NCI-H748 (cell line): ENCODE measurements around the gene ATXN10.
"Not testable (repeated sequence)": the region's sequence is repeated elsewhere in the genome, so short reads cannot be mapped to it uniquely, and the experiment has no call there.

Source experiments
- DNase-seq: peaks from one replicate; lab custom pipeline; 2025; ENCODE audit not compliant: unreplicated experiment; lab: John Stamatoyannopoulos, UW

Gene ATXN10

GRCh38 chr22:45707605-45708004, 36.0 kb downstream of the ATXN10 start:
- no peak for DNase-seq

- no peak for DNase-seq
Measured at GRCh38 chr22:45708145-45708544, 36.5 kb downstream of the ATXN10 start.

DNA sequence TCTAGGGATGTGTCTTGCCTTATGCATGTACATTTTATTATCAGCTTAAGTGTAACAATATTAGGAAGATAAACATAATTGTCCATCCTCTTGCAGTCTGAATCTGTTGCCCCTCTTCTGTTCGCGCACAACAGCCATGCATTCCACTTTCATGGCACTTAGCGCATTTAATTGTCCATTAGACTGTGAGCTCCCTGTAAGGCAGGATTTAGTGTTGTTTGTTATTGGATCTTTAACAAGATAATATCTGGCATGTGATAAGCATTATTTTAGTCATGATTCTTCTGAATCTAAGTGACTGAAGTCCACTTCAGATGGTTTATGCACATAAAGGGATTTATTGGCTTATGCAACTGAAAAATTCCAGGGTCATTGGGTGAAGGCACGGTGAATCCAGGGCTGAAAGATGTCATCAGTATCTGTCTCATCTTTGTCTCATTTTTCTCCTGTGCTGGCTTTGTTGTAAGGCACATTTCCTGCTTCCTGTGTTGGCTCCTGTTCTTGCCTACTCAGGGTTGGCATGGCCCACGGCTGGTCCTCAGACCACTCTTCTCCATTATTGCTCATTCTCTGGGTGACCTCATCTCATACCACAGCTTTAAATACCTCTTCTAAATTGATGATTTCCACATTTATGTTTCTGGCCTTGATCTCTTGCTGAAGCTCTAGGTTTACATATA, 37.6 kb downstream of the ATXN10 start:
- DNase-seq, result peak; percentile 76

DNA sequence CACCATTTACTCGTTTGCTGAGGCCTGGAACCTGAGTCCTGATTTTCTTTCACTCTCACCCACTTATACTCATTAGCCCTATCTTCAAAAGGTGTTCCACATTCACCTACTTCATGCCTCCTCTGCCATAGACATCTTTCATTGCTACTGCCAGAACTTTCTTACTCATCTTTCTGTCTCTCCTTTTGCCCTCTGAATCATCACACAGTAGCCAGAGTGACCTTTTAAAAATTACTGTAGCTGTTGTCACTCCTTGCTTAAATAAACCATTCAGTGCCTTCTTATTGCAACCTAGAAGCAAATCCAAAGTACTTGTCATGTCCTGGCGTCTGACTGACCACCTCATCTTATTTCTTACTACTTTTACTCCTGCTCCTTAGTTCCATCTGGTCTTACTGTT, 38.2 kb downstream of the ATXN10 start:
- DNase-seq, result no peak

GRCh38 chr22:45710469-45710868, 38.8 kb downstream of the ATXN10 start:
- no peak for DNase-seq

GRCh38 chr22:45714390-45714789, 42.8 kb downstream of the ATXN10 start:
- not testable (repeated sequence) for DNase-seq

DNA sequence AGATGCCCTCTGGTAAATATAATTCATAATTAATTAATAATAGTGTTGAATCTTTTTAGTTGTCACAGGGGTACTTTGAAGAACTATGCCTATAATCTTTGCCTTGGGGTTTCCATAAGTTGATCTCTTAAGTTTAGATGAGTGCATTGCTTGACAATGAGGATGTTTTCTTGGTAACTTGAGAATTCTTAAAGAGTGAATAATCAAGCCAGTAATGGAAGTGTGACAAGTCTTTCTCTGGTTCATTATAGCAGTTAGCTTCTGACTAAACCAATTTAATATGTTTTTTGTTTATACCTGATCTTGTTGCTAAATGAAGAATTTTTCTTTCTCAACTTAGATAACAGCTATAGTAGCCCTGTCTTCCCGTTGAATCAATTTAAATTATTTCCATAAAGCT, 46.2 kb downstream of the ATXN10 start:
- no peak for DNase-seq

DNA sequence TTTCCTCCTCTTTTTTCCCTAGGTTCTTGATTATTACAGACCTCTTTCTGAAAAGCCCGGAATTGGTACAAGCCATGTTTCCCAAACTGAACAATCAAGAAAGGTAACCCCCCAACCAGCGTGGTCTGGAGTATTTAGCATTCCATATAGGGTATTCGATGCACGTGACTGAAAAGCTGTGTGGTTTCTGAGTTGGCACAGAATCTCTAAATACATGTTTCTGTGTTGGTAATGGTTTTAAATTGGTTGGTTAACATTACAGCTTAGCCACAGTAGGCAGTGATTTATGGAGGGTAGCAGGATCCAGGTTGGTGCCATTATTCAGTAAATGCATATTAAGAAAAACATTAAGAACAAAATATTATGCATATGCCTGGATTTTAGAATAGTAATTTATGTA, 46.8 kb downstream of the ATXN10 start:
- DNase-seq, result no peak

GRCh38 chr22:45720839-45721378, 49.3 kb downstream of the ATXN10 start:
- no peak for DNase-seq

GRCh38 chr22:45722006-45722405, 50.4 kb downstream of the ATXN10 start:
- no peak for DNase-seq

- DNase-seq, result no peak
Measured at GRCh38 chr22:45726081-45726480, 54.4 kb downstream of the ATXN10 start.

- DNase-seq, result no peak
Measured at GRCh38 chr22:45731041-45731797, 59.6 kb downstream of the ATXN10 start.

DNA sequence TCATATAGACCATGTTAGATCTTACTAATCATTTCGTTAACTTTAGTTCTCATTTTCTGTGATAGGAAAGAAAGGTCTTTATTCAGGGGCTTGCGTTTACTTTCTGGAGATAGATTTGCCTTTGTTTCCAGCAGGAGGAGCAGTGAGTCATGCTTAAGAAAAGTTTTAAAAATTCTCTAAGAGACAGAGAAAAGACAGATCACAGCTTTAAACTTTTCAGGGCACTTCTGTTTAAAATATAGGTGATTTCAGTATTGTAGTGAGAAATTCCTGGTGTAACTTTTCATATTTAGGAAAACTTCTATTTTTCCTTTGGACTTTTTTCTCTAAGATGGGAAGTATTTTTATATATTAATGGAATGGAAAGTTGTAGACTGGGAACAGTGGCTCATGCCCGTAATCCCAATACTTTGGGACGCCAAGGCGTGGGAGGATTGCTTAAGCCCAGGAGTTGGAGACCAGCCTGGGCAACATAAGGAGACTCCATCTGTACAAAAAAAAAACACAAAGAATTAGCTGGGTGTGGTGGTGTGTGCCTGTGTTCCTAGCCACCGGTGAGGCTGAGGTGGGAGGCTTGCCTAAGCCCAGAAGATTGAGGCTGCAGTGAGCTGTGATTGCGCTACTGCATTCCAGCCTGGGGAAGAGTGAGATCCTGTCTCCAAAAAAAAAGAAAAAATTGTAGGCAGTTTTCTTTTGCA, 60.3 kb downstream of the ATXN10 start:
- no peak for DNase-seq

- no peak for DNase-seq
Measured at GRCh38 chr22:45735273-45735672, 63.6 kb downstream of the ATXN10 start.

DNA sequence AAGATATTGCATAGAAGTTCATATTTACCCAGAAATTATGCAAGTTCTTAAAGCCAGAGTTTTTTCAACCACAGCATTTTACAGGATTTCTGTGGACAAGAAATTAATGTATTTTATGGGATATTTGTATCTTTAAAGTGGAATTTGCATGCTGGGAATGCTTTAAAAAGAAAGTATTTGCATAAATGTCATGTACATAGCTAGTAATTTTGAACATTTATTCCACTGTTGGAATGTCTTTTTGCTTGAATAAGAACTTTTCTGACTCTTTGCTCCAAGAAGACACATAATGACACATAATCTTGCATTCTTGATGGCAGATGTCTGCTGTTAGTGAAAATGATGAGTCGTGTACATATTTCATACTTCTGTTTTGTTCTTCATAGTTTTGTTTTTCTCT, 66.6 kb downstream of the ATXN10 start:
- DNase-seq, result no peak

DNA sequence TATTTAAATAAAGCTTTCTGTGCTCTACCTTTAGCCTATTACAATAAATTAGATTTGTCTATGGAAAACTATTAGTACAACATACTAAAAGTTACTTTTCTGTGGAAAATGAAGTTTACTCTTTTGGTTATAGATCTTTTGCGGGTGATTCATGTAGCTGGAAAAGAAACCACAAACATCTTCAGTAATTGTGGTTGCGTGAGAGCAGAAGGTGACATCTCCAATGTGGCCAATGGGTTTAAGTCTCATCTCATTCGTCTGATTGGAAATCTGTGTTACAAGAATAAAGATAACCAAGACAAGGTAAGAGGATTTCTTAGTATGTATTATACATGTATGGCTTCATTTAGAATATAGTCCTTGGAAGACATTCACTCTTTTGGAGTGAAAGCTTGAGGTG, 68.6 kb downstream of the ATXN10 start:
- DNase-seq, result no peak

DNA sequence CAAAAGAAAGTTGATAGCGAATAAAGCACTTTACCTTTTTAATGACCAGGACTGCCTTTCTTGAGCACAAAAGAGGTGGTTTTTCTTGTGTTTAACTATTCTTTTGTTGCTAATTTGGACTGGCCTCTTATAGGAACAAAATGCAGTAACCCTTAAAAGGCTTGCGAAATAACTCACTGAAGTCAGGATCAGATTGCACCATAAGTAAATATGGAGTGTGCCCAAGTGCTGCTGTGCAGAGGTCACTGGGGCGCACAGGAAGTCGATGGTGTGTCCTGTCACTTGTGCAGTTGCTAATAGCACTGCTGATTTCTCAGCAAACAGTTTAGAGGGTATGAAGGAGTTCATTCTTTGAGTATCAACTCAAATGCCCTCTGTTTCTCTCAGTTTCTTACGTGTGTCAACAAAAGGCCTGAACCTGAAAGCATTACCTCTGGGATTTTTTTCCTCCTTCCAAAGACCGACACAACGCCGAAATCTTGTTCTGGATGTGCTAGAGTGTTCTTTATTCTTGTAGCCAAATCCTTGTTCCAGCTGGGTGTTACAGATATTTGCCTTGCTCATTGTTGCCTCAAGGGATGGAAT, 71.3 kb downstream of the ATXN10 start:
- DNase-seq, result peak; percentile 20

- no peak for DNase-seq
Measured at GRCh38 chr22:45743687-45744086, 72.1 kb downstream of the ATXN10 start.

- no peak for DNase-seq
Measured at GRCh38 chr22:45744442-45744841, 72.8 kb downstream of the ATXN10 start.

DNA sequence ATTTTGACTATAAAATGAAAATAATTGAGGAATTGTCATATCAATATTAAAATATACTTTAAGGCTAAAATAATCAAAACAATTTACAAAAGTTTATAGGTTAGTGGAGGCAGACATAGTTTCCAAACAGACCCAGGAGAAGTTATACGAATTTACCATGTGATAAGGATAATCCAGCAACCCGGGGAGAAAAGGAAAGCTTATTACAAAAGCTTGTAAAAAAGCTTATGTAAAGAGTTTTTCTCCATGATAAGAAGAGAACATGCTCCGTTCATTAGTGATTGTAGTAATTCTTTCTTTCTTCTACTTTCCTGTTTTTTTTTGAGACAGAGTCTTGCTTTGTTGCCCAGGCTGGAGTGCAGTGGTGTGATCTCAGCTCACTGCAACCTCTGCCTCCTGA, 79.0 kb downstream of the ATXN10 start:
- DNase-seq, result no peak

DNA sequence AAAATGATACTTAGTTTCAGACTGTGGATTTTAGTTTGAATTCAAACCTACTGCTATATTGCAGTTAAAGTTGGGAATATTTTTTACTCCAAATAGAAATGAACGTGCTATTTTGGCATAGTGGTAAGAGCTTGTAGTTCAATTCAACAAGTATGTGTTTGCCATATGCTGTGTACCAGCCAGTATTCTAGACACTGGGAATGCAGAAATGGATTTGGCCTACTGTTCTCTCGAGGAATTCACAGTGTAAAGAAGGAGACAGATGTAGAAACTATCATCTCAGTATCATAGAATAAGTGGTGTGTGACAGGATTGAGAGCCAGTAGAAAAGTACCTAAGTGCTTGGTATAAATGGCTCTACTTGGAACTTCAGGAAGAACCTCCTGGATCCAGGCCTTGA, 80.4 kb downstream of the ATXN10 start:
- no peak for DNase-seq
